GM12878 (cell line): Measurements from ENCODE around the gene SULT1C3.

Experiments
- CBX3 ChIP-seq: fragments of 200-600 bp; sonication (generic); IDR thresholded peaks from 2 replicates; pipeline ENCODE4 v1.6.1; 2016; ENCODE audit warnings: low read depth, borderline replicate concordance
- NFYB ChIP-seq: IDR thresholded peaks from 2 replicates; pipeline ENCODE4 v1.6.1; 2011; ENCODE audit warnings: low read depth, mild to moderate bottlenecking, low read length, improper control_type of control experiment, moderate library complexity; ENCODE audit not compliant: insufficient read depth
- POLR2A ChIP-seq: IDR thresholded peaks from 2 replicates; pipeline ENCODE4 v1.6.1; 2011; ENCODE audit warnings: low read depth, mild to moderate bottlenecking, low read length
- PRDM15 ChIP-seq: fragments of 450-650 bp; formaldehyde crosslinking; IDR thresholded peaks from 2 replicates; pipeline ENCODE4 v1.4.0; 2020; ENCODE audit warnings: mild to moderate bottlenecking, moderate library complexity
- RELA ChIP-seq: fragments of 450-650 bp; IDR thresholded peaks from 2 replicates; pipeline ENCODE4 v1.8.0; 2014; ENCODE audit warnings: borderline replicate concordance; ENCODE audit not compliant: partially characterized antibody
- SMC3 ChIP-seq: IDR thresholded peaks from 2 replicates; pipeline ENCODE4 v1.6.1; 2011; ENCODE audit warnings: low read length, improper control_type of control experiment, borderline replicate concordance
- TCF7 ChIP-seq: IDR thresholded peaks from 2 replicates; pipeline ENCODE4 v1.6.1; 2014; ENCODE audit warnings: antibody characterized with exemption, borderline replicate concordance
- ZBED1 ChIP-seq: IDR thresholded peaks from 2 replicates; pipeline ENCODE4 v1.6.1; 2016; ENCODE audit warnings: borderline replicate concordance
- ZNF274 ChIP-seq: IDR thresholded peaks from one replicate; pipeline ENCODE4 v1.8.0; 2011; ENCODE audit not compliant: insufficient read length, insufficient read depth
- TF ChIP-seq, protein P1 (sequence below), 3 experiments: IDR thresholded peaks in 2 of 3; conservative IDR thresholded peaks in 1 of 3; 2 replicates each; pipeline ENCODE4 v1.5.1; 2011; ENCODE audit warnings: low read depth in 3 of 3, low read length in 3 of 3, mild to moderate bottlenecking in 3 of 3, control low read depth in 2 of 3, moderate library complexity in 2 of 3, inconsistent platforms in 1 of 3, mixed read lengths in 1 of 3; ENCODE audit not compliant: control insufficient read depth in 2 of 3, insufficient read depth in 1 of 3; ENCODE audit errors: extremely low read depth in 1 of 3

GRCh38 chr2:108217211-108217610, 22.6 kb upstream of the SULT1C3 start:
- no peak for TF ChIP-seq CBX3
- TF ChIP-seq, protein P1, sequence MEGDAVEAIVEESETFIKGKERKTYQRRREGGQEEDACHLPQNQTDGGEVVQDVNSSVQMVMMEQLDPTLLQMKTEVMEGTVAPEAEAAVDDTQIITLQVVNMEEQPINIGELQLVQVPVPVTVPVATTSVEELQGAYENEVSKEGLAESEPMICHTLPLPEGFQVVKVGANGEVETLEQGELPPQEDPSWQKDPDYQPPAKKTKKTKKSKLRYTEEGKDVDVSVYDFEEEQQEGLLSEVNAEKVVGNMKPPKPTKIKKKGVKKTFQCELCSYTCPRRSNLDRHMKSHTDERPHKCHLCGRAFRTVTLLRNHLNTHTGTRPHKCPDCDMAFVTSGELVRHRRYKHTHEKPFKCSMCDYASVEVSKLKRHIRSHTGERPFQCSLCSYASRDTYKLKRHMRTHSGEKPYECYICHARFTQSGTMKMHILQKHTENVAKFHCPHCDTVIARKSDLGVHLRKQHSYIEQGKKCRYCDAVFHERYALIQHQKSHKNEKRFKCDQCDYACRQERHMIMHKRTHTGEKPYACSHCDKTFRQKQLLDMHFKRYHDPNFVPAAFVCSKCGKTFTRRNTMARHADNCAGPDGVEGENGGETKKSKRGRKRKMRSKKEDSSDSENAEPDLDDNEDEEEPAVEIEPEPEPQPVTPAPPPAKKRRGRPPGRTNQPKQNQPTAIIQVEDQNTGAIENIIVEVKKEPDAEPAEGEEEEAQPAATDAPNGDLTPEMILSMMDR (IDR thresholded peaks at IDR 0.05 in 2 of 3, conservative IDR thresholded peaks at IDR 0.05 in 1 of 3; ENCODE audit: control insufficient read depth in 2 of 3, extremely low read depth in 1 of 3, insufficient read depth in 1 of 3, low read depth in 3 of 3, low read length in 3 of 3), result no peak
- no peak for TF ChIP-seq SMC3
- TF ChIP-seq ZNF274, result no peak
- TF ChIP-seq POLR2A, result no peak
- TF ChIP-seq NFYB, result no peak
- no peak for TF ChIP-seq RELA
- no peak for TF ChIP-seq ZBED1
- TF ChIP-seq PRDM15 (CRISPR knock-in tag), result no peak
- TF ChIP-seq TCF7, result no peak
